HepG2 (cell line): Measurements from ENCODE around the gene HIPK2. TPM values are rescaled to one million over a fixed set of nuclear protein-coding genes. Genes with fewer than 3 reads are reported as not detected.
A peak's percentile ranks its signal among the peaks of the same experiment; 100 is the strongest.

Source experiments
- DNMT1 ChIP-seq: sonication (generic); formaldehyde crosslinking; IDR thresholded peaks from 2 replicates; pipeline ENCODE4 v1.5.1; 2020; ENCODE audit warnings: mild to moderate bottlenecking, missing genetic modification reagents
- HMG20B ChIP-seq: conservative IDR thresholded peaks from 2 replicates; pipeline ENCODE4 v1.6.1; 2016; ENCODE audit warnings: missing genetic modification reagents, missing compliant biosample characterization
- PHF8 ChIP-seq: sonication (generic); formaldehyde crosslinking; IDR thresholded peaks from 2 replicates; pipeline ENCODE4 v1.5.0; 2020; ENCODE audit warnings: missing genetic modification reagents
- ZNF407 ChIP-seq: sonication (generic); formaldehyde crosslinking; IDR thresholded peaks from one replicate; pipeline ENCODE4 v1.5.1; 2020; ENCODE audit warnings: mild to moderate bottlenecking, missing genetic modification reagents; ENCODE audit errors: not compliant biosample characterization
- ZNF414 ChIP-seq: sonication (generic); formaldehyde crosslinking; IDR thresholded peaks from 2 replicates; pipeline ENCODE4 v1.5.0; 2020; ENCODE audit warnings: missing genetic modification reagents
- ZNF530 ChIP-seq: sonication (generic); formaldehyde crosslinking; IDR thresholded peaks from 2 replicates; pipeline ENCODE4 v1.5.0; 2020; ENCODE audit warnings: low read depth, mild to moderate bottlenecking, missing genetic modification reagents
- ZNF607 ChIP-seq: sonication (generic); formaldehyde crosslinking; IDR thresholded peaks from 2 replicates; pipeline ENCODE4 v1.5.1; 2020; ENCODE audit warnings: missing genetic modification reagents, mild to moderate bottlenecking, borderline replicate concordance
- ZNF792 ChIP-seq: IDR thresholded peaks from 2 replicates; pipeline ENCODE4 v1.6.1; 2016
- polyA plus RNA-seq, 8 experiments: library from polyadenylated mRNA; depleted of rRNA in 3 of 8; stranded (reverse) in 7 of 8; unstranded in 1 of 8; fragments of >200 nt; fragmentation: Illumina TruSeq in 4 of 8; extraction: Trizol in 4 of 8; gene quantifications; 2 replicates each; pipeline versions ENCODE4 v1.2.1 to v1.2.3, GENCODE V29; 2011 to 2016; ENCODE audit warnings: low read depth in 4 of 8, missing spikeins in 1 of 8, mixed read lengths in 1 of 8; ENCODE audit not compliant: insufficient read depth in 1 of 8
- total RNA-seq, 5 experiments: library from RNA; depleted of rRNA; stranded (reverse); fragments of >200 nt; fragmentation: Illumina TruSeq; extraction: Trizol; gene quantifications; 2 replicates each; pipeline ENCODE4 v1.2.3, GENCODE V29; 2016; ENCODE audit warnings: low read depth in 1 of 5
- TF ChIP-seq, protein P1 (sequence below): sonication (generic); formaldehyde crosslinking; IDR thresholded peaks from 2 replicates; pipeline ENCODE4 v1.5.0; 2020; ENCODE audit warnings: mild to moderate bottlenecking, missing genetic modification reagents
- TF ChIP-seq, protein P2 (sequence below): sonication (generic); formaldehyde crosslinking; IDR thresholded peaks from 2 replicates; pipeline ENCODE4 v1.8.0; 2022; ENCODE audit warnings: missing genetic modification reagents, low read depth, mild to moderate bottlenecking, borderline replicate concordance
- TF ChIP-seq, protein P3 (sequence below): sonication (generic); formaldehyde crosslinking; IDR thresholded peaks from 2 replicates; pipeline ENCODE4 v1.8.1; 2023; ENCODE audit warnings: mild to moderate bottlenecking, moderate library complexity, missing genetic modification reagents

The HIPK2 gene
- total and polyA plus RNA-seq, 2 of the 13 experiments (the other 11 are each of a cell fraction or from before 2014, with no cell fraction given) = 14.4 to 20.2 TPM

GRCh38 chr7:139675127-139676125, 102.4 kb downstream of the HIPK2 start (continued):
- TF ChIP-seq ZNF407 (CRISPR knock-in tag) (no peak), HMG20B (0 out of 2 replicates have a peak, but pooled peaks have one; percentile 74), DNMT1 (CRISPR knock-in tag) (0 out of 2 replicates have a peak, but pooled peaks have one; percentile 44), ZNF530 (CRISPR knock-in tag) (no peak), ZNF414 (CRISPR knock-in tag) (no peak), PHF8 (CRISPR knock-in tag) (no peak), ZNF792 (CRISPR knock-in tag) (0 out of 2 replicates have a peak, but pooled peaks have one; percentile 42), ZNF607 (peak; percentile 69; the same call in 1 of the 2 replicates)
- TF ChIP-seq, protein P1, sequence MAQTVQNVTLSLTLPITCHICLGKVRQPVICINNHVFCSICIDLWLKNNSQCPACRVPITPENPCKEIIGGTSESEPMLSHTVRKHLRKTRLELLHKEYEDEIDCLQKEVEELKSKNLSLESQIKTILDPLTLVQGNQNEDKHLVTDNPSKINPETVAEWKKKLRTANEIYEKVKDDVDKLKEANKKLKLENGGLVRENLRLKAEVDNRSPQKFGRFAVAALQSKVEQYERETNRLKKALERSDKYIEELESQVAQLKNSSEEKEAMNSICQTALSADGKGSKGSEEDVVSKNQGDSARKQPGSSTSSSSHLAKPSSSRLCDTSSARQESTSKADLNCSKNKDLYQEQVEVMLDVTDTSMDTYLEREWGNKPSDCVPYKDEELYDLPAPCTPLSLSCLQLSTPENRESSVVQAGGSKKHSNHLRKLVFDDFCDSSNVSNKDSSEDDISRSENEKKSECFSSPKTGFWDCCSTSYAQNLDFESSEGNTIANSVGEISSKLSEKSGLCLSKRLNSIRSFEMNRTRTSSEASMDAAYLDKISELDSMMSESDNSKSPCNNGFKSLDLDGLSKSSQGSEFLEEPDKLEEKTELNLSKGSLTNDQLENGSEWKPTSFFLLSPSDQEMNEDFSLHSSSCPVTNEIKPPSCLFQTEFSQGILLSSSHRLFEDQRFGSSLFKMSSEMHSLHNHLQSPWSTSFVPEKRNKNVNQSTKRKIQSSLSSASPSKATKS (CRISPR knock-in tag) = no peak
- TF ChIP-seq, protein P2, sequence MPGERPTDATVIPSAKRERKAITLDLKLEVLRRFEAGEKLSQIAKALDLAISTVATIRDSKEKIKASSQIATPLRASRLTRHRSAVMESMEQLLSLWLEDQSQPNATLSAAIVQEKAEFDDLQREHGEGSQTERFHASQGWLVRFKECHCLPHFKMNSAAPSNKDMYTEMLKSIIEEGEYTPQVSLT (CRISPR knock-in tag) = no peak
- TF ChIP-seq, protein P3, sequence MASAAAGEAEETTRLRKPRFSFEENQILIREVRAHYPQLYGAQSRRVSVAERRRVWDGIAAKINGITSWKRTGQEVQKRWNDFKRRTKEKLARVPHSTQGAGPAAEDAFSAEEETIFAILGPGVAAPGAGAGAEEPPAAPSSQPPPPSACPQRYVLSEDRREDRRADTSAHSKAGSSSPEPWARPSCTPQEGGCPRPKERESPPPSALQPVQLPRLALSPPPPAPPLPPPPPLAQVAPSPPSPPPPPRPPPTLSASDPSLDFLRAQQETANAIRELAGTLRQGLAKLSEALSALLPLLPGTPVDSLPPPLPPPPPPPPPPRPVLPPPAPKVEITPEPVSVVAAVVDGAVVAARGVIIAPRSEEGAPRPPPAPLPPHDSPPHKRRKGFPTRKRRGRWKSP = peak; percentile 78; the same call in 1 of the 2 replicates
